ENCODE measurements around the gene SEMA4B. TPM values are rescaled to one million over a fixed set of nuclear protein-coding genes. Genes with fewer than 3 reads are reported as not detected.

The SEMA4B gene
- total and polyA plus RNA-seq, 10 of the 15 experiments (the other 5 are each of a cell fraction or from before 2014, with no cell fraction given) = 0.87 to 26.0 (median 9.3) TPM

DNA sequence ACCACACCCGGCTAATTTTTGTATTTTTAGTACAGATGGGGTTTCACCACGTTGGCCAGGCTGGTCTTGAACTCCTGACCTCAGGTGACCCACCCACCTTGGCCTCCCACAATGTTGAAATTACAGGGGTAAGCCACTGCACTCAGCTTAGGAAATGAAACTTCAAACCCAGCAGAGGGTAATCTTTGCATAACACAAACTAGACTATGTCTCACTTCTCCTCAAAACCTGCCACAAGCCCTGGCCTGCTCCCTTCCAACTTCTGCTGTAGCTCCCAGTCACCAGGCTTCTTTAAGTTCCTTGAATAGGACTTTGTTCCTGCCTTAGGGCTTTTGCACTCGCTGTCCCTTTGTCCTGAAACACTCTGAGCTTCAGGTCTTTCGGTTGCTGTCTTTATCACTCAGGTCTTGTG lies 39.2 kb upstream of the SEMA4B start:
- peak; percentile 88 for ATAC-seq
- RAD21 ChIA-PET (ENCODE audit: unreplicated experiment) = interaction anchor here (0.7 to 4.4 kb wide), 19 partner anchors 11 to 145 kb away, joined by 3 to 43 read pairs (median 8); partner anchors contain the start of genes NGRN and SEMA4B
- DNase-seq (ENCODE audit: low read depth, low spot score) = peak; percentile 83
- Histone ChIP-seq H3K4me1 (ENCODE audit: control insufficient read depth, insufficient read depth, low read length) (peaks cover 40% of the 10 kb centered on the region), H4K20me1 (ENCODE audit: control insufficient read depth, insufficient read depth) (no peaks in the 10 kb centered on the region), H3K79me2 (ENCODE audit: control insufficient read depth, insufficient read depth, low read length) (no peaks in the 10 kb centered on the region), H3K27ac (ENCODE audit: control insufficient read depth, insufficient read depth) (peak overlapping the region; percentile 17; the same call in 1 of the 2 replicates), H3K9me3 (replicated peaks; ENCODE audit: control insufficient read depth, insufficient read depth, low read length) (no peaks in the 10 kb centered on the region; the same call in 2 of the 3 replicates), H3K4me2 (ENCODE audit: control insufficient read depth, insufficient read depth) (peak overlapping the region; percentile 56), H3K9ac (ENCODE audit: control insufficient read depth, insufficient read depth, low read length) (no peak overlapping the region), H3K4me3 (no peak overlapping the region; the same call in 1 of the 2 replicates), H3K36me3 (ENCODE audit: control insufficient read depth in 2 of 2, insufficient read depth in 2 of 2, low read length in 1 of 2) (no peaks in the 10 kb centered on the region), H3K27me3 (replicated peaks in 1 of 2; ENCODE audit: control insufficient read depth in 2 of 2, insufficient read depth in 2 of 2, low read length in 1 of 2) (no peaks in the 10 kb centered on the region), H2AFZ (ENCODE audit: control insufficient read depth, low read depth, low read length) (no peak overlapping the region)
- intact Hi-C loops (cut with micrococcal nuclease; ENCODE audit: unreplicated experiment) (loop anchor here (5.0 kb wide), 1 partner anchor 40 kb away; the partner anchor contains the start of gene SEMA4B), in situ Hi-C loops (cut with MboI) (loop anchor here (5.0 kb wide), 2 partner anchors 55 to 125 kb away; no protein-coding TSS in a partner anchor)
- POLR2A ChIA-PET = interaction anchor here (0.7 to 3.6 kb wide), 14 partner anchors 16 to 104 kb away, joined by 3 to 17 read pairs (median 5); partner anchors contain the start of genes CIB1, GDPGP1, NGRN and SEMA4B
- CTCF ChIA-PET = interaction anchor here (0.6 to 3.5 kb wide), 21 partner anchors 11 to 139 kb away, joined by 3 to 22 read pairs (median 6); partner anchors contain the start of genes NGRN, SEMA4B and TTLL13
- 7% methylated on average over 4 of the region's 4 CpGs for WGBS (ENCODE audit: insufficient coverage, insufficient replicate concordance, low lambda C conversion rate, missing lambda C conversion rate)
- SMC1A ChIA-PET (ENCODE audit: uncharacterized antibody, unreplicated experiment) = interaction anchor here (0.7 to 7.6 kb wide), 16 partner anchors 10 to 125 kb away, joined by 3 to 70 read pairs (median 6); partner anchors contain the start of genes CIB1, GDPGP1 and SEMA4B
- FAIRE-seq = peak; percentile 49
- no TSS peak for BruUV-seq (replicated peaks)
- TF ChIP-seq NFYA (IDR thresholded peaks at IDR 0.05; ENCODE audit: borderline replicate concordance, low read depth, low read length) (no peak), NFIC (IDR thresholded peaks at IDR 0.05; ENCODE audit: low read depth, low read length) (peak; percentile 51), SMC3 (IDR thresholded peaks at IDR 0.05; ENCODE audit: borderline replicate concordance, low read length) (peak; percentile 17; the same call in 1 of the 2 replicates), BHLHE40 (IDR thresholded peaks at IDR 0.05; ENCODE audit: borderline replicate concordance in 1 of 2, low read depth in 2 of 2, low read length in 1 of 2) (peak; percentile 77 to 96), POU2F2 (IDR thresholded peaks at IDR 0.05; ENCODE audit: borderline replicate concordance, low read depth, low read length) (peak; percentile 91; the same call in 2 of the 3 replicates), KLF5 (IDR thresholded peaks at IDR 0.05; ENCODE audit: partially characterized antibody) (no peak), SREBF2 (IDR thresholded peaks at IDR 0.05; ENCODE audit: low read length) (no peak), PAX5 (IDR thresholded peaks at IDR 0.05; ENCODE audit: borderline replicate concordance, low read depth, low read length) (peak; percentile 61; the same call in 1 of the 2 replicates), TBL1XR1 (IDR thresholded peaks at IDR 0.05; ENCODE audit: low read depth, low read length) (peak; percentile 45; the same call in 1 of the 2 replicates), CBX5 (IDR thresholded peaks at IDR 0.05; ENCODE audit: low read depth) (0 out of 2 replicates have a peak, but pooled peaks have one; percentile 49)
- TF ChIP-seq, protein P1, sequence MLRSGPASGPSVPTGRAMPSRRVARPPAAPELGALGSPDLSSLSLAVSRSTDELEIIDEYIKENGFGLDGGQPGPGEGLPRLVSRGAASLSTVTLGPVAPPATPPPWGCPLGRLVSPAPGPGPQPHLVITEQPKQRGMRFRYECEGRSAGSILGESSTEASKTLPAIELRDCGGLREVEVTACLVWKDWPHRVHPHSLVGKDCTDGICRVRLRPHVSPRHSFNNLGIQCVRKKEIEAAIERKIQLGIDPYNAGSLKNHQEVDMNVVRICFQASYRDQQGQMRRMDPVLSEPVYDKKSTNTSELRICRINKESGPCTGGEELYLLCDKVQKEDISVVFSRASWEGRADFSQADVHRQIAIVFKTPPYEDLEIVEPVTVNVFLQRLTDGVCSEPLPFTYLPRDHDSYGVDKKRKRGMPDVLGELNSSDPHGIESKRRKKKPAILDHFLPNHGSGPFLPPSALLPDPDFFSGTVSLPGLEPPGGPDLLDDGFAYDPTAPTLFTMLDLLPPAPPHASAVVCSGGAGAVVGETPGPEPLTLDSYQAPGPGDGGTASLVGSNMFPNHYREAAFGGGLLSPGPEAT (IDR thresholded peaks at IDR 0.05; ENCODE audit: low read depth) = peak; percentile 77; the same call in 1 of the 2 replicates
- TF ChIP-seq, protein P2, sequence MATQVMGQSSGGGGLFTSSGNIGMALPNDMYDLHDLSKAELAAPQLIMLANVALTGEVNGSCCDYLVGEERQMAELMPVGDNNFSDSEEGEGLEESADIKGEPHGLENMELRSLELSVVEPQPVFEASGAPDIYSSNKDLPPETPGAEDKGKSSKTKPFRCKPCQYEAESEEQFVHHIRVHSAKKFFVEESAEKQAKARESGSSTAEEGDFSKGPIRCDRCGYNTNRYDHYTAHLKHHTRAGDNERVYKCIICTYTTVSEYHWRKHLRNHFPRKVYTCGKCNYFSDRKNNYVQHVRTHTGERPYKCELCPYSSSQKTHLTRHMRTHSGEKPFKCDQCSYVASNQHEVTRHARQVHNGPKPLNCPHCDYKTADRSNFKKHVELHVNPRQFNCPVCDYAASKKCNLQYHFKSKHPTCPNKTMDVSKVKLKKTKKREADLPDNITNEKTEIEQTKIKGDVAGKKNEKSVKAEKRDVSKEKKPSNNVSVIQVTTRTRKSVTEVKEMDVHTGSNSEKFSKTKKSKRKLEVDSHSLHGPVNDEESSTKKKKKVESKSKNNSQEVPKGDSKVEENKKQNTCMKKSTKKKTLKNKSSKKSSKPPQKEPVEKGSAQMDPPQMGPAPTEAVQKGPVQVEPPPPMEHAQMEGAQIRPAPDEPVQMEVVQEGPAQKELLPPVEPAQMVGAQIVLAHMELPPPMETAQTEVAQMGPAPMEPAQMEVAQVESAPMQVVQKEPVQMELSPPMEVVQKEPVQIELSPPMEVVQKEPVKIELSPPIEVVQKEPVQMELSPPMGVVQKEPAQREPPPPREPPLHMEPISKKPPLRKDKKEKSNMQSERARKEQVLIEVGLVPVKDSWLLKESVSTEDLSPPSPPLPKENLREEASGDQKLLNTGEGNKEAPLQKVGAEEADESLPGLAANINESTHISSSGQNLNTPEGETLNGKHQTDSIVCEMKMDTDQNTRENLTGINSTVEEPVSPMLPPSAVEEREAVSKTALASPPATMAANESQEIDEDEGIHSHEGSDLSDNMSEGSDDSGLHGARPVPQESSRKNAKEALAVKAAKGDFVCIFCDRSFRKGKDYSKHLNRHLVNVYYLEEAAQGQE (IDR thresholded peaks at IDR 0.05; ENCODE audit: low read depth, low read length) = no peak
- TF ChIP-seq, protein P3, sequence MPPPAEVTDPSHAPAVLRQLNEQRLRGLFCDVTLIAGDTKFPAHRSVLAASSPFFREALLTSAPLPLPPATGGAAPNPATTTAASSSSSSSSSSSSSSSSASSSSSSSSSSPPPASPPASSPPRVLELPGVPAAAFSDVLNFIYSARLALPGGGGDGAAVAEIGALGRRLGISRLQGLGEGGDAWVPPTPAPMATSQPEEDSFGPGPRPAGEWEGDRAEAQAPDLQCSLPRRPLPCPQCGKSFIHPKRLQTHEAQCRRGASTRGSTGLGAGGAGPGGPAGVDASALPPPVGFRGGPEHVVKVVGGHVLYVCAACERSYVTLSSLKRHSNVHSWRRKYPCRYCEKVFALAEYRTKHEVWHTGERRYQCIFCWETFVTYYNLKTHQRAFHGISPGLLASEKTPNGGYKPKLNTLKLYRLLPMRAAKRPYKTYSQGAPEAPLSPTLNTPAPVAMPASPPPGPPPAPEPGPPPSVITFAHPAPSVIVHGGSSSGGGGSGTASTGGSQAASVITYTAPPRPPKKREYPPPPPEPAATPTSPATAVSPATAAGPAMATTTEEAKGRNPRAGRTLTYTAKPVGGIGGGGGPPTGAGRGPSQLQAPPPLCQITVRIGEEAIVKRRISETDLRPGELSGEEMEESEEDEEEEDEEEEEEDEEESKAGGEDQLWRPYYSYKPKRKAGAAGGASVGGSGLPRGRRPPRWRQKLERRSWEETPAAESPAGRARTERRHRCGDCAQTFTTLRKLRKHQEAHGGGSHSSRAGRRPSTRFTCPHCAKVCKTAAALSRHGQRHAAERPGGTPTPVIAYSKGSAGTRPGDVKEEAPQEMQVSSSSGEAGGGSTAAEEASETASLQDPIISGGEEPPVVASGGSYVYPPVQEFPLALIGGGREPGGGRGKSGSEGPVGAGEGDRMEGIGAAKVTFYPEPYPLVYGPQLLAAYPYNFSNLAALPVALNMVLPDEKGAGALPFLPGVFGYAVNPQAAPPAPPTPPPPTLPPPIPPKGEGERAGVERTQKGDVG (CRISPR knock-in tag; IDR thresholded peaks at IDR 0.05) = no peak
